Neural progenitor cell (in vitro differentiated cells): ENCODE data around the gene IL1RAP. TPM values are rescaled to one million over a fixed set of nuclear protein-coding genes. Genes with fewer than 3 reads are reported as not detected.
"Not testable (repeated sequence)": the region's sequence is repeated elsewhere in the genome, so short reads cannot be mapped to it uniquely, and the experiment has no call there.

Experiments
- DNase-seq: peaks from one replicate; pipeline ENCODE4 v3.0.0-alpha.2; 2016; ENCODE audit warnings: low spot score
- H2AFZ ChIP-seq: fragments of 200-600 bp; sonication (generic); replicated peaks from 2 replicates; pipeline ENCODE4 v1.6.1; 2016; ENCODE audit warnings: antibody characterized with exemption
- H3F3A ChIP-seq: fragments of 200-600 bp; sonication (generic); 2 replicates; pipeline ENCODE4 v1.6.1; 2016; ENCODE audit warnings: antibody characterized with exemption, low read depth
- H3K27ac ChIP-seq: fragments of 200-600 bp; sonication (generic); 2 replicates; pipeline ENCODE4 v1.5.1; 2016; ENCODE audit warnings: mild to moderate bottlenecking
- H3K27me3 ChIP-seq: fragments of 200-600 bp; sonication (generic); 2 replicates; pipeline ENCODE4 v1.6.1; 2016; ENCODE audit warnings: mild to moderate bottlenecking, moderate library complexity
- H3K36me3 ChIP-seq: fragments of 200-600 bp; sonication (generic); 2 replicates; pipeline ENCODE4 v1.5.1; 2016
- H3K4me1 ChIP-seq: fragments of 200-600 bp; sonication (generic); 2 replicates; pipeline ENCODE4 v1.6.1; 2016; ENCODE audit warnings: mixed run types
- H3K4me2 ChIP-seq: fragments of 200-600 bp; sonication (generic); 2 replicates; pipeline ENCODE4 v1.6.1; 2016
- H3K4me3 ChIP-seq: fragments of 200-600 bp; sonication (generic); 2 replicates; pipeline ENCODE4 v1.5.1; 2016
- H3K79me2 ChIP-seq: fragments of 200-600 bp; sonication (generic); 2 replicates; pipeline ENCODE4 v1.6.1; 2016; ENCODE audit warnings: low read depth
- H3K9ac ChIP-seq: fragments of 200-600 bp; sonication (generic); 2 replicates; pipeline ENCODE4 v1.6.1; 2016
- H3K9me3 ChIP-seq: fragments of 200-600 bp; sonication (generic); 2 replicates; pipeline ENCODE4 v1.5.1; 2016; ENCODE audit warnings: low read depth
- H4K20me1 ChIP-seq: fragments of 200-600 bp; sonication (generic); 2 replicates; pipeline ENCODE4 v1.6.1; 2016; ENCODE audit warnings: low read depth
- H3K27ac Mint-ChIP-seq: 3 replicates; pipeline ENCODE4 v1.8.0; 2021; ENCODE audit warnings: mixed read lengths
- H3K27me3 Mint-ChIP-seq: 2 replicates; pipeline ENCODE4 v1.8.0; 2022; ENCODE audit warnings: low read depth, mild to moderate bottlenecking, inconsistent platforms, moderate library complexity, mixed read lengths; ENCODE audit not compliant: insufficient read depth
- H3K36me3 Mint-ChIP-seq: 3 replicates; pipeline ENCODE4 v1.8.0; 2021; ENCODE audit warnings: mixed read lengths
- H3K4me1 Mint-ChIP-seq: 3 replicates; pipeline ENCODE4 v1.8.0; 2021; ENCODE audit warnings: mixed read lengths
- H3K4me3 Mint-ChIP-seq: 3 replicates; pipeline ENCODE4 v1.8.0; 2021; ENCODE audit warnings: mild to moderate bottlenecking, moderate library complexity, mixed read lengths
- H3K9me3 Mint-ChIP-seq: 3 replicates; pipeline ENCODE4 v1.8.0; 2020; ENCODE audit warnings: mixed read lengths
- EZH2 ChIP-seq: fragments of 200-600 bp; sonication (generic); IDR thresholded peaks from 2 replicates; pipeline ENCODE4 v1.6.1; 2017; ENCODE audit warnings: antibody characterized with exemption, mild to moderate bottlenecking, moderate library complexity
- EZH2phosphoT487 ChIP-seq: fragments of 200-600 bp; sonication (generic); IDR thresholded peaks from 2 replicates; pipeline ENCODE4 v1.6.1; 2017; ENCODE audit warnings: antibody characterized with exemption
- total RNA-seq: library from RNA; depleted of rRNA; stranded (reverse); fragments of >200 nt; gene quantifications from 2 replicates; pipeline ENCODE4 v1.2.3, GENCODE V29; 2015; ENCODE audit warnings: low replicate concordance
- TF ChIP-seq, protein P1 (sequence below): fragments of 200-600 bp; sonication (generic); IDR thresholded peaks from 2 replicates; pipeline ENCODE4 v1.5.1; 2017; ENCODE audit warnings: antibody characterized with exemption, mild to moderate bottlenecking

The IL1RAP gene, protein sequence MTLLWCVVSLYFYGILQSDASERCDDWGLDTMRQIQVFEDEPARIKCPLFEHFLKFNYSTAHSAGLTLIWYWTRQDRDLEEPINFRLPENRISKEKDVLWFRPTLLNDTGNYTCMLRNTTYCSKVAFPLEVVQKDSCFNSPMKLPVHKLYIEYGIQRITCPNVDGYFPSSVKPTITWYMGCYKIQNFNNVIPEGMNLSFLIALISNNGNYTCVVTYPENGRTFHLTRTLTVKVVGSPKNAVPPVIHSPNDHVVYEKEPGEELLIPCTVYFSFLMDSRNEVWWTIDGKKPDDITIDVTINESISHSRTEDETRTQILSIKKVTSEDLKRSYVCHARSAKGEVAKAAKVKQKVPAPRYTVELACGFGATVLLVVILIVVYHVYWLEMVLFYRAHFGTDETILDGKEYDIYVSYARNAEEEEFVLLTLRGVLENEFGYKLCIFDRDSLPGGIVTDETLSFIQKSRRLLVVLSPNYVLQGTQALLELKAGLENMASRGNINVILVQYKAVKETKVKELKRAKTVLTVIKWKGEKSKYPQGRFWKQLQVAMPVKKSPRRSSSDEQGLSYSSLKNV
- 2.0 and 11.3 TPM in 2 replicates for total RNA-seq

- Histone ChIP-seq H3K27ac (no peak within 1 kb of the TSS), H4K20me1 (no peaks in the 10 kb centered on the region), H3K4me1 (no peaks in the 10 kb centered on the region), H2AFZ (peak within 1 kb of the TSS; percentile 80), H3K27me3 (peaks cover 67% of the 10 kb centered on the region), H3K9me3 (no peaks in the 10 kb centered on the region), H3K9ac (no peak within 1 kb of the TSS), H3K36me3 (no peaks in the 10 kb centered on the region), H3K79me2 (no peaks in the 10 kb centered on the region), H3F3A (peaks cover 5% of the 10 kb centered on the region), H3K4me3 (peak within 1 kb of the TSS; percentile 55), H3K4me2 (peak within 1 kb of the TSS; percentile 76)
- TF ChIP-seq, protein P1, sequence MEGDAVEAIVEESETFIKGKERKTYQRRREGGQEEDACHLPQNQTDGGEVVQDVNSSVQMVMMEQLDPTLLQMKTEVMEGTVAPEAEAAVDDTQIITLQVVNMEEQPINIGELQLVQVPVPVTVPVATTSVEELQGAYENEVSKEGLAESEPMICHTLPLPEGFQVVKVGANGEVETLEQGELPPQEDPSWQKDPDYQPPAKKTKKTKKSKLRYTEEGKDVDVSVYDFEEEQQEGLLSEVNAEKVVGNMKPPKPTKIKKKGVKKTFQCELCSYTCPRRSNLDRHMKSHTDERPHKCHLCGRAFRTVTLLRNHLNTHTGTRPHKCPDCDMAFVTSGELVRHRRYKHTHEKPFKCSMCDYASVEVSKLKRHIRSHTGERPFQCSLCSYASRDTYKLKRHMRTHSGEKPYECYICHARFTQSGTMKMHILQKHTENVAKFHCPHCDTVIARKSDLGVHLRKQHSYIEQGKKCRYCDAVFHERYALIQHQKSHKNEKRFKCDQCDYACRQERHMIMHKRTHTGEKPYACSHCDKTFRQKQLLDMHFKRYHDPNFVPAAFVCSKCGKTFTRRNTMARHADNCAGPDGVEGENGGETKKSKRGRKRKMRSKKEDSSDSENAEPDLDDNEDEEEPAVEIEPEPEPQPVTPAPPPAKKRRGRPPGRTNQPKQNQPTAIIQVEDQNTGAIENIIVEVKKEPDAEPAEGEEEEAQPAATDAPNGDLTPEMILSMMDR = peak; percentile 75
- TF ChIP-seq EZH2phosphoT487 = no peak
- peak; percentile 21 for TF ChIP-seq EZH2
- H3K27ac Mint-ChIP-seq = no peak within 1 kb of the TSS
- peaks cover 16% of the 10 kb centered on the region for H3K4me1 Mint-ChIP-seq
- H3K9me3 Mint-ChIP-seq = no peaks in the 10 kb centered on the region
- H3K4me3 Mint-ChIP-seq = peak within 1 kb of the TSS; percentile 94
- H3K27me3 Mint-ChIP-seq = peaks cover 2% of the 10 kb centered on the region
- DNase-seq = peak; percentile 96
- peaks cover 2% of the 10 kb centered on the region for H3K36me3 Mint-ChIP-seq
Observed at GRCh38 chr3:190513409-190514370, at the start of gene IL1RAP. Gene IL1RAP, plus strand, starts transcription at chr3:190514085. Its CDS starts 50,205 bp downstream, at chr3:190564290.

DNA sequence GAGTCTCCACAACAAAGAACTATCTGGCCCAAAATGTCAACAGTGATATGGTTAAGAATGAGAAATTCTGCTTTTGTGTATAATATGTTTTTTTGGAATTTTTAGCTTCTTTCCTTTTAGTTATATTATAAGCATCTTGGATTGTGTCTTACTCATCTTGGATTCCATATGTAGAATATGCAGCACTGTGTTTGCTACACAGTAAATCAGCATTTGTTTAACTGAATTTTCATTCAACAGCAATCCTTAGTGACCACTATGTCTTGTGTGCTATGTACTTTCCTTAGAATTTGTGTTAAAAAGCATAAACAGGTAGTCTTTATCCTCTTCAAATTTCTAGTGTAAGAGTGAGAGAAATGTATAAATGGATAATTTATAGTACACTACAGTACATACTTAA lies 46.0 kb upstream of the IL1RAP start:
- no peak for TF ChIP-seq EZH2
- no peak for TF ChIP-seq EZH2phosphoT487
- TF ChIP-seq, protein P1 = no peak
- Histone ChIP-seq H3K4me3 (no peak overlapping the region), H3K79me2 (no peaks in the 10 kb centered on the region), H4K20me1 (no peaks in the 10 kb centered on the region), H3K27ac (no peak overlapping the region), H3K9ac (no peak overlapping the region), H3K9me3 (no peaks in the 10 kb centered on the region), H3K4me2 (no peak overlapping the region), H3K27me3 (no peaks in the 10 kb centered on the region), H3F3A (no peaks in the 10 kb centered on the region), H2AFZ (no peak overlapping the region), H3K36me3 (no peaks in the 10 kb centered on the region), H3K4me1 (no peaks in the 10 kb centered on the region)
- Mint-ChIP-seq H3K36me3 (no peaks in the 10 kb centered on the region), H3K27ac (no peak overlapping the region), H3K9me3 (peaks cover 18% of the 10 kb centered on the region), H3K4me3 (no peak overlapping the region), H3K4me1 (no peaks in the 10 kb centered on the region), H3K27me3 (peaks cover 2% of the 10 kb centered on the region)
- DNase-seq = no peak

DNA sequence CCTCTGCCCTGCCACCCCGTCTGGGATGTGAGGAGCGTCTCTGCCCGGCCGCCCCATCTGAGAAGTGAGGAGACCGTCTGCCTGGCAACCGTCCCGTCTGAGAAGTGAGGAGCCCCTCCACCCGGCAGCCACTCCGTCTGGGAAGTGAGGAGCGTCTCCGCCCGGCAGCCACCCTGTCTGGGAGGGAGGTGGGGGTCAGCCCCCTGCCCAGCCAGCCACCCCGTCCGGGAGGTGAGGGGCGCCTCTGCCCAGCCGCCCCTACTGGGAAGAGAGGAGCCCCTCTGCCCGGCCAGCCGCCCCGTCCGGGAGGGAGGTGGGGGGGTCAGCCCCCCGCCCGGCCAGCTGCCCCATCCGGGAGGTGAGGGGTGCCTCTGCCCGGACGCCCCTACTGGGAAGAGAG lies 40.6 kb upstream of the IL1RAP start:
- H3K4me1 Mint-ChIP-seq = not testable (repeated sequence)

More for the DNA sequence above, 40.6 kb upstream of the IL1RAP start:
- not testable (repeated sequence) for H3K27ac ChIP-seq, H3K79me2 ChIP-seq, DNase-seq, H3K4me1 ChIP-seq, H3K9me3 ChIP-seq, H3K4me3 Mint-ChIP-seq, H3K27ac Mint-ChIP-seq, H3F3A ChIP-seq, H3K36me3 ChIP-seq, H4K20me1 ChIP-seq, H3K4me2 ChIP-seq, H3K4me3 ChIP-seq, H3K36me3 Mint-ChIP-seq, H3K27me3 ChIP-seq, H3K9ac ChIP-seq, H2AFZ ChIP-seq, H3K27me3 Mint-ChIP-seq
- peaks cover 18% of the 10 kb centered on the region for H3K9me3 Mint-ChIP-seq
